Measurements from ENCODE around the gene ACBD7. TPM values are rescaled to one million over a fixed set of nuclear protein-coding genes. Genes with fewer than 3 reads are reported as not detected.

ACBD7 gene
- total and polyA plus RNA-seq, 9 of the 15 experiments (the other 6 are each of a cell fraction or from before 2014, with no cell fraction given), result 0.21 to 3.2 (median 0.84) TPM

GRCh38 chr10:15097011-15097812 lies 8.6 kb upstream of the ACBD7 start, which contains the start of gene RPP38 (continued):
- no peak for TF ChIP-seq ASH1L (IDR thresholded peaks at IDR 0.05; ENCODE audit: borderline replicate concordance, low read depth, partially characterized antibody)
- TF ChIP-seq NFXL1 (CRISPR knock-in tag; IDR thresholded peaks at IDR 0.05), result no peak
- no peak for TF ChIP-seq HNRNPUL1 (IDR thresholded peaks at IDR 0.05; ENCODE audit: low read length)
- TF ChIP-seq CREB1 (IDR thresholded peaks at IDR 0.05), result peak; percentile 41; the same call in 1 of the 2 replicates
- peak; percentile 57; the same call in 1 of the 2 replicates for TF ChIP-seq CREB1 (CRISPR knock-in tag; IDR thresholded peaks at IDR 0.05)
- no peak for TF ChIP-seq ZFP30 (CRISPR knock-in tag; IDR thresholded peaks at IDR 0.05; ENCODE audit: borderline replicate concordance)
- TF ChIP-seq ZNF318 (IDR thresholded peaks at IDR 0.05; ENCODE audit: borderline replicate concordance in 1 of 2, low read depth in 1 of 2), result no peak
- TF ChIP-seq IRF2 (CRISPR knock-in tag; IDR thresholded peaks at IDR 0.05), result no peak
- TF ChIP-seq PURB (CRISPR knock-in tag; IDR thresholded peaks at IDR 0.05; ENCODE audit: low read depth), result no peak
- no peak for TF ChIP-seq PHB2 (IDR thresholded peaks at IDR 0.05; ENCODE audit: low read depth)
- no peak; the same call in 1 of the 2 replicates for TF ChIP-seq CEBPG (CRISPR knock-in tag; IDR thresholded peaks at IDR 0.05)
- 0 out of 4 replicates have a peak, but pooled peaks of 1 of the 2 experiments have one; percentile 18 for TF ChIP-seq CEBPG (tag; conservative IDR thresholded peaks at IDR 0.05 in 1 of 2, IDR thresholded peaks at IDR 0.05 in 1 of 2)
- no peak for TF ChIP-seq ZNF764 (CRISPR knock-in tag; IDR thresholded peaks at IDR 0.05; ENCODE audit: low read depth)
- no peak for TF ChIP-seq DACH1 (IDR thresholded peaks at IDR 0.05; ENCODE audit: partially characterized antibody)
- TF ChIP-seq ZBTB49 (CRISPR knock-in tag; IDR thresholded peaks at IDR 0.05; ENCODE audit: borderline replicate concordance), result no peak
- TF ChIP-seq THAP7 (CRISPR knock-in tag; IDR thresholded peaks at IDR 0.05), result no peak
